ENCODE measurements around the gene ARPC2. TPM values are rescaled to one million over a fixed set of nuclear protein-coding genes. Genes with fewer than 3 reads are reported as not detected.
A peak's percentile ranks its signal among the peaks of the same experiment; 100 is the strongest.

The ARPC2 gene
- total RNA-seq, 1 donor from 2014 or later = 515 TPM

GRCh38 chr2:218262631-218263586 is 45.9 kb downstream of the ARPC2 start:
- no peak overlapping the region for H3K27ac Mint-ChIP-seq
- no peak overlapping the region for H3K4me3 Mint-ChIP-seq
- no peak for DNase-seq

DNA sequence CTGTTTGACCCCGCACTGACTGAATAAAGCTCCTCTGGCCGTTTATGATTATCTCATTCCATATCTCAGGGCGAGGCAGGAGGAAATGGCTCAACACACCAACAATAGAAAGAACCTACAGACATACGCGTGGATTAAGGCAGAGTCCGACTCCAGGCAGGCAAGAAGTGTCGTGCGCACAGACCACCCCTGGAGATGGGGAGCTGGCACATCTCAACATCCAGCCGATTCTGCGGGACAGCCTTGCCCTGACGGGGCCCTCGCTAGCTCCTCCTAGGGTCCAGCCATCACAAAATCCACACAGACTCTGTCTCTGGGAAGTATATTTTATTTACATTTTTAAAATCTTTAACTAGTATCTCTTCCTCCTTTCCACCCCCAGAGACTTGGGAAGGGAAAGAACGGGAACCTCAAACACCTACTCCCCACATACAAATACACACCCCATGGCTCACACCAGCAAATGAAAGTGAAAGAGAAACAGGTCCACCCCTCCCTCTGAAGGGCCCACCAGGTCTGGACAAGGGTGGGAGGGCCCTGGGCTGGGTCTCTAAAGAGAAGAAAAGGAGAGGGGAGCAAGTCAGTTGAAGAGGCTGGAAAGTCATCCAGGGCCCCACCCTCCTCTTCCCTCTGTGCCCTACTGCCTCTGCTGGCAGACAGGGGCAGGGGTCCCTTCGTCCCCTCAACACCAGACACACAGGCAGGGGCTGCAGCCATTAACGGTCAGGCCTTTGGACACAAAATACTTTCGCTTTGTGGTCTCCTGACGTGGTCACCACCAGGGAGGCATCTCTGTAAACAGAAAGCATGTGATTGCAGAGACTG is 47.0 kb downstream of the ARPC2 start:
- peaks cover 22% of the 10 kb centered on the region for H3K36me3 Mint-ChIP-seq (ENCODE audit: low read depth)
- peak overlapping the region; percentile 66 for H3K27ac Mint-ChIP-seq
- H3K27me3 Mint-ChIP-seq = no peaks in the 10 kb centered on the region
- H3K9me3 Mint-ChIP-seq = no peaks in the 10 kb centered on the region
- DNase-seq = peak; percentile 79
- peaks cover 20% of the 10 kb centered on the region for H3K4me1 Mint-ChIP-seq
- intact Hi-C loops (cut with micrococcal nuclease) = no loop called here
- H3K4me3 Mint-ChIP-seq = peak overlapping the region; percentile 26

More at GRCh38 chr2:218262631-218263586, 45.9 kb downstream of the ARPC2 start:
- intact Hi-C loops (cut with micrococcal nuclease) = no loop called here
- Mint-ChIP-seq H3K9me3 (no peaks in the 10 kb centered on the region), H3K4me1 (peaks cover 20% of the 10 kb centered on the region), H3K36me3 (ENCODE audit: low read depth) (peaks cover 22% of the 10 kb centered on the region), H3K27me3 (no peaks in the 10 kb centered on the region)

DNA sequence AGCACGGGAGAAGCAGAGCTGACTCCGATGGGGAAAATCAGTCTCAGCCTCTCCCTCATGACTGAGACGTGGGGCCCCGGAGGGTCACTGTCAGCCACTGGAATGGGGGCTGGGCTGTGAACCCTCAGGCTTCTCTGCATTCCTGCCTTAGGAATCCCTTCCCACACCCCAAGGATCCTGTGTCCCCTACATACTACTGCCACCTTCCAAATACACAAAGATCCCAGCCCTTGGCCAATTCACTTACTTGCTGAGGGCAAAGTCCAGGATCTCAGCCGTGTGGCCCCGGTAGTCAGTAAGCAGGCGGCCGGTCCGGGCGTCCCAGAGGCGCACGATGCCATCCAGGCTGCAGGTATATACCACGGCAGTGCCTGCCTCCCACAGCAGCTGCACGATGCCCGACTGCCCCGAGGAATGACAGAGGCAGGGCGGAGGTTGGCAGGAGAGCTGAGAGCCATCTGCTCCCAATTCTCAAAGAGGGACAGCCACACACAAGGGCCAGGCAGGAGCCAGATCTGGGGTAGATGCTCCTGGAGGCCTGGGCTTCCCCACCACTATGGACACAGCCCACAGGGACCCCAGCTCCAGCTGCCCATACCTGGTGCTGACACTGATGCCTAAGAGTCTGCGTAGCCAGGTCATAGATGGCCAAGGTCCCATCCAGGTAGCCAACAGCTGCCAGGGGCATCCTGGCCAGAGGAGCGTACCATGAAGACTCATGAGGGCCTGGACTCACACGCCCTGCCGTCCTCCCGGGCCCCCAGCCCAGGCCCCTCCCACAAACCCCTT is 48.0 kb downstream of the ARPC2 start:
- intact Hi-C loops (cut with micrococcal nuclease) = no loop called here
- Mint-ChIP-seq H3K4me3 (no peak overlapping the region), H3K36me3 (ENCODE audit: low read depth) (peaks cover 29% of the 10 kb centered on the region), H3K27me3 (no peaks in the 10 kb centered on the region), H3K4me1 (peaks cover 26% of the 10 kb centered on the region), H3K9me3 (no peaks in the 10 kb centered on the region), H3K27ac (no peak overlapping the region)
- no peak for DNase-seq

DNA sequence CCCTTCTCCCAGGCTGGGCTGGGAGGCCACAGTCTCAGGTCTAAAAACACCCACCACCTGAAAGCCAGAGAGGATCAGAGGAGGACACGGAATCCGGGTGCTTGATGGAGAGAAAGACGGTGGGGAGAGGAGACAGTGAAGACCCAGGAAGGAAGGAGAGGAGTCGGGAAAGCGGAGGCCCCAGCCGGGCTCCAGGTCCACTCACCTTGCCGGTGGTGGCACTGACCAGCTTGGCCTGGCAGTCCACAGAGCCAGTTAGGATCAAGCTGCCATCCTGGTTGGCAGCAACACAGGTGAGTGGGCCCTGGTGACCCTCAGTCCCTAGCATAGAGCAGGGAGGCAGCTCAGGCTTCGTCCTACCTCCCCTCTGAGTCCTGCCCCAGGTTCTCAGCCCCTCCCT is 48.6 kb downstream of the ARPC2 start:
- Mint-ChIP-seq H3K4me1 (peaks cover 26% of the 10 kb centered on the region), H3K4me3 (no peak overlapping the region), H3K36me3 (ENCODE audit: low read depth) (peaks cover 33% of the 10 kb centered on the region), H3K9me3 (no peaks in the 10 kb centered on the region), H3K27ac (no peak overlapping the region), H3K27me3 (peaks cover 2% of the 10 kb centered on the region)
- intact Hi-C loops (cut with micrococcal nuclease) = no loop called here
- no peak for DNase-seq

DNA sequence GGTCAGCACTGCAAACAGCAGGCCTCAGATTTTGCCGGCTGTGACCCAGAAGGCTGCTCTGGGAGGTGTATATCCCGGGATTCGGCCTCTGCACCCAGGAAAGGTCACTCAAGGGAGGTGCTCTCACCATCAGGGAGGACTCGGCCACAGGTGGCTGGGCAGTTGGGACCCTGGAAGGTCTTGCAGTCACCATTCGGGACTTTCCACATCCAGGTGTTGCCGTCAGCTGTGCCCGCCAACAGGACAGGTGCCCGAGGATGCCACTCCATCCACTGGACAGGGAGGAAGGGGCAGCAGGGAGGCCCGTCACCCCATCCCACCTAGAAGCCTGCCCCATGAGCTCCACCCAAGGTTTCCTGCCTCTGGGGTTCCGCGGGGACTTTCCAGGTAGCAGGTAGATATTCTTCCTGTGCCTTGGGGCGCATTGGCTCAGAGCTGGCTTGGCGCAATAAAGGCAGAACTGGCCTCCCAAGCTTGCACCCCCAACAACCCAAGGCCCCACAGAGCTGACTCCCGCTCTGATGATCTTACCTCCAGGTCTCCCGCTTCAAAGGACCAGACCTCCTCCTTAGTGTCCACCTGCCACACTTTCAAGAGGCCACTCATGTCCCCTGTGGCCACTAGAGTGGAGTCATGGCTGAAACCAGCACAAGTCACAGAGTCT is 49.5 kb downstream of the ARPC2 start:
- intact Hi-C loops (cut with micrococcal nuclease) = no loop called here

GRCh38 chr2:218267259-218267658 is 50.3 kb downstream of the ARPC2 start:
- peak overlapping the region; percentile 57 for H3K4me3 Mint-ChIP-seq
- H3K4me1 Mint-ChIP-seq = peaks cover 41% of the 10 kb centered on the region
- H3K9me3 Mint-ChIP-seq = no peaks in the 10 kb centered on the region
- H3K27me3 Mint-ChIP-seq = peaks cover 2% of the 10 kb centered on the region
- H3K36me3 Mint-ChIP-seq (ENCODE audit: low read depth) = peaks cover 37% of the 10 kb centered on the region
- no peak for DNase-seq
- intact Hi-C loops (cut with micrococcal nuclease) = no loop called here
- no peak overlapping the region for H3K27ac Mint-ChIP-seq

More for the DNA sequence above, 49.5 kb downstream of the ARPC2 start:
- Mint-ChIP-seq H3K4me3 (no peak overlapping the region), H3K9me3 (no peaks in the 10 kb centered on the region), H3K4me1 (peaks cover 33% of the 10 kb centered on the region), H3K27ac (no peak overlapping the region), H3K36me3 (ENCODE audit: low read depth) (peaks cover 33% of the 10 kb centered on the region), H3K27me3 (peaks cover 2% of the 10 kb centered on the region)
- DNase-seq = no peak

GRCh38 chr2:218269900-218270720 is 53.1 kb downstream of the ARPC2 start, which contains the start of the genes AAMP and PNKD:
Gene AAMP (minus strand): TSS chr2:218270137. CDS start chr2:218270086, 51 bp downstream.
Gene PNKD (plus strand): TSS chr2:218270519. CDS start chr2:218270536, 17 bp downstream.
- Mint-ChIP-seq H3K27ac (peak within 1 kb of the TSS; percentile 96), H3K9me3 (no peaks in the 10 kb centered on the region), H3K4me3 (peak within 1 kb of the TSS; percentile 99), H3K36me3 (ENCODE audit: low read depth) (peaks cover 52% of the 10 kb centered on the region), H3K27me3 (peaks cover 2% of the 10 kb centered on the region), H3K4me1 (peaks cover 39% of the 10 kb centered on the region)
- peak; percentile 100 for DNase-seq
- intact Hi-C loops (cut with micrococcal nuclease) = loop anchor here (1.0 to 10.0 kb wide), 10 partner anchors 16 to 1855 kb away; partner anchors contain the start of genes ARPC2, CHPF, CNOT9 and SMARCAL1

DNA sequence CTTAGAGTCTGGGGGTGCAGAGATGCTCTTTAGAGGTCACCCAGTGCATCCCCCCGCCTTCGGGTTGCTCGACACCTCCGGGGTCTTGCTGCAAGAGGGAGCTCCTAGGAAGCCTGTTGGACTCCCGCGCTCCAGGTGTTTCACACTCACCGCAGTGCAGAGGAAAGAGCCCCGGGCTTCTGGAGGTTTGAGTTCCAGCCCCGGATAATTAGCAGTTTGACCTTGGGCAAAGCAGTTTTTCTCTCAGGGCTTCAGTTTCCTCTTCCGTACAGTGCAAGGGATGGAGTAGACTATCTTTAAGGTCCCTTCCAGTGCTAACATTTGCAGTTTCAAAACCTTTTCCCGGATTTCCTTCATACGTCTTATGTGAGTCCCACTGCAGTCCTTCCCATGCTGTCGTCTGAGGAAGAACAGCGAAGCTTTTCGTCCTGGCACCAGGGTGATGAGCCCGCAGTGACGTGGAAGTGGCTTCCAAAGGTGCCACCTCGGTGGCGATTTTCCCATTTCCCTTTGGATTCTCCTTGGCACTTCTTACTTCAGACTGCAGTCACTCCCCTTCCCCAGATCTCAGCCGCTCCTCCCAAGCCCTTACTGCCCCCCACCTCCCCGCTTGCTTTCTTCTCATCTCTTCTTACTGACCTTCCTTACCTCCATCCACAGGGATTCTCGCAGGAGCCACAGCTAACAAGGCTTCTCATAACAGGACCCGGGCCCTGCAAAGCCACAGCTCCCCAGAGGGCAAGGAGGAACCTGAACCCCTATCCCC is 53.9 kb downstream of the ARPC2 start:
- DNase-seq = no peak
- Mint-ChIP-seq H3K36me3 (ENCODE audit: low read depth) (peaks cover 53% of the 10 kb centered on the region), H3K4me1 (peaks cover 37% of the 10 kb centered on the region), H3K4me3 (peak overlapping the region; percentile 99), H3K27me3 (peaks cover 2% of the 10 kb centered on the region), H3K9me3 (no peaks in the 10 kb centered on the region), H3K27ac (peak overlapping the region; percentile 96)
- intact Hi-C loops (cut with micrococcal nuclease) = loop anchor here (1.0 to 10.0 kb wide), 10 partner anchors 15 to 1856 kb away; partner anchors contain the start of genes ARPC2, CHPF, CNOT9 and SMARCAL1

GRCh38 chr2:218271487-218271797 is 54.5 kb downstream of the ARPC2 start:
- Mint-ChIP-seq H3K4me1 (peaks cover 35% of the 10 kb centered on the region), H3K9me3 (no peaks in the 10 kb centered on the region), H3K27me3 (peaks cover 2% of the 10 kb centered on the region), H3K4me3 (peak overlapping the region; percentile 99), H3K27ac (peak overlapping the region; percentile 96), H3K36me3 (ENCODE audit: low read depth) (peaks cover 52% of the 10 kb centered on the region)
- DNase-seq = no peak
- intact Hi-C loops (cut with micrococcal nuclease) = loop anchor here (5.0 to 10.0 kb wide), 2 partner anchors 1271 to 1857 kb away; partner anchors contain the start of genes CHPF, SMARCAL1 and TMEM198

DNA sequence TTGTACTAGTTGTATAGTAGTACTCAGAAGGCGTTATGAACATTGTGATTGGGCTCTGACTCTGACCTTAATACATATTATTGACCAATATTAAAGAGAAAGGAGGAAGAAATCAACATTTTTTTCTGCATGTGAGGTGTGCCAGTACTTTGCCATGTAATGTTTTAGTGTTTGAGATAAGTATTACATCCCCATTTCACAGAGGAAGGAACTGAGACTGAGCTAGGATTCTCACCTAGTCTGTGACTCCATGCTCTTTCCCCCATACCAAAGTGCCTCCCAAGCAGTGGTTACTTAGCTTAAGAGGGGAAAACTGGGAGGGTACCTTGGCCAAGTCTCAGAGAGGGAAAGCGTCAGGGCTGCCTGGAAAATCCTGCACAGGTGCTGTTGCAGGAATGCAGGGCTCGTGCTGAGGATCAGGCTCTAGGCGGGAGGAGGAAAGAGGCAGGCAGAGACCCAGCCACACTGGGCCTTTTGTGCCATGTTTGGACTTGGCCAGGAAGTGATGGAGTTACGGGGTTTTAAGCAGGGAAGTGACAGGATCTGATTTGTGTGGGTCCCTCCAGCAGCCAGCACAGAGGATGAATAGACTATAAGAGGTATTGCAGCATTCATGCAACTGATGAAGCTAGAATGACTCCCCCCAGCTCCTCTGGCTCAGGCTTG is 55.0 kb downstream of the ARPC2 start:
- no peak for DNase-seq
- Mint-ChIP-seq H3K4me1 (peaks cover 33% of the 10 kb centered on the region), H3K4me3 (peak overlapping the region; percentile 99), H3K27me3 (peaks cover 2% of the 10 kb centered on the region), H3K9me3 (no peaks in the 10 kb centered on the region), H3K36me3 (ENCODE audit: low read depth) (peaks cover 53% of the 10 kb centered on the region), H3K27ac (peak overlapping the region; percentile 29)
- intact Hi-C loops (cut with micrococcal nuclease) = loop anchor here (2.0 to 10.0 kb wide), 3 partner anchors 85 to 1857 kb away; partner anchors contain the start of genes CATIP, CHPF, SMARCAL1 and TMEM198

All from activated CD4-positive, alpha-beta T cell treated with anti-CD3 and anti-CD28 coated beads, Interleukin-2, amount 10 ng/mL, durations not matched to agents 24 days and 14 days (primary cell).